Nephron progenitor cell (in vitro differentiated cells): ENCODE data around the gene ANKRD34A.

Experiments used
- DNase-seq: peaks from one replicate; pipeline ENCODE4 v3.0.0; 2021
- H3K27ac Mint-ChIP-seq: 2 replicates; pipeline ENCODE4 v1.8.0; 2021; ENCODE audit warnings: mild to moderate bottlenecking, moderate library complexity, mixed read lengths
- H3K27me3 Mint-ChIP-seq: 2 replicates; pipeline ENCODE4 v1.8.0; 2021; ENCODE audit warnings: mild to moderate bottlenecking, low read depth, mixed read lengths; ENCODE audit not compliant: poor library complexity
- H3K36me3 Mint-ChIP-seq: 2 replicates; pipeline ENCODE4 v1.8.0; 2021; ENCODE audit warnings: low read depth, mixed read lengths
- H3K4me1 Mint-ChIP-seq: 2 replicates; pipeline ENCODE4 v1.8.0; 2021; ENCODE audit warnings: mixed read lengths
- H3K4me3 Mint-ChIP-seq: 2 replicates; pipeline ENCODE4 v1.8.0; 2021; ENCODE audit warnings: mild to moderate bottlenecking, moderate library complexity, mixed read lengths
- H3K9me3 Mint-ChIP-seq: 2 replicates; pipeline ENCODE4 v1.8.0; 2021; ENCODE audit warnings: mild to moderate bottlenecking, moderate library complexity, mixed read lengths
- CTCF ChIP-seq: fragments of 200-600 bp; sonication (generic); IDR thresholded peaks from 2 replicates; pipeline ENCODE4 v1.5.0; 2021; ENCODE audit warnings: antibody characterized with exemption

Gene ANKRD34A

GRCh38 chr1:145977486-145978470 is 13.4 kb upstream of the ANKRD34A start:
- H3K27ac Mint-ChIP-seq: no peak overlapping the region
- no peaks in the 10 kb centered on the region for H3K36me3 Mint-ChIP-seq
- TF ChIP-seq CTCF: peak; percentile 80
- peak; percentile 65 for DNase-seq
- peaks cover 10% of the 10 kb centered on the region for H3K4me1 Mint-ChIP-seq
- H3K9me3 Mint-ChIP-seq: no peaks in the 10 kb centered on the region
- H3K27me3 Mint-ChIP-seq: no peaks in the 10 kb centered on the region
- H3K4me3 Mint-ChIP-seq: peak overlapping the region; percentile 70

DNA sequence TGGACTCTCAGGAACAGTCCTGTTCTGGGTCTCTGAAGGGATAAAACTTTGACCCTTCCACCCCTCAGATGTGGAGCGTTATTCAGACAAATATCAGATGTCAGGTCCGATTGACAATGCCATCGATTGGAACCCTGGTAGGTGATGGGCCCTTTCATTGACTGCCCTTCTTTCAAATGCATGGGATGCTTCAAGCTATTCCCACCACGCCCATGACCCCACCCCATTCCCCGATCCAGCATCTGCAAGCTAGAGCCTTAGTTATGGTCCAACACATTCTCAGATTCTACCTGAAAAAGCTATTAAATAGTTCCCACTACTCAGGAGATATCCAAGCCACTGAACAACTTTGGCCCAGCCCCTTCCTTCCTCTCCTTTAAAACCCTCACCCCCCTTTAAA is 12.6 kb upstream of the ANKRD34A start:
- H3K9me3 Mint-ChIP-seq: no peaks in the 10 kb centered on the region
- H3K36me3 Mint-ChIP-seq: no peaks in the 10 kb centered on the region
- H3K4me3 Mint-ChIP-seq: no peak overlapping the region
- H3K4me1 Mint-ChIP-seq: peaks cover 3% of the 10 kb centered on the region
- DNase-seq: no peak
- H3K27ac Mint-ChIP-seq: no peak overlapping the region
- no peak for TF ChIP-seq CTCF
- no peaks in the 10 kb centered on the region for H3K27me3 Mint-ChIP-seq

DNA sequence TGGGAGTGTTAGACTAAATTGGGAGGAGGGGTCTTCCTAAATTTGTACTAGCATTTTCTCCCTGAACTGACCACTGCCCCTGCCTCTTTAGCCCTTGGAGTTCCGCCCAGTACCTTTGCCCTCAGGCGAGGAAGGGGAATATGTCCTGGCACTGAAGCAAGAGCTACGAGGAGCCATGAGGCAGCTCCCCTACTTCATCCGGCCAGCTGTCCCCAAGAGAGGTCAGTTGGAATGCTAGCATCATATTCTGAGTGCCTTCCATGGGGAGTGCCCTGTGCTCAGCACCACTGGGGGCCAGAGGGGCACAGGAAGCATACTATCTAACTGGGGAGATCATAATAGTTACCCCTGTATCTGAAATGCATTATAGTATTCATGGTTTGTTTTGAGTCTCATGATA is 10.8 kb upstream of the ANKRD34A start:
- Mint-ChIP-seq H3K4me1 (no peaks in the 10 kb centered on the region), H3K27me3 (no peaks in the 10 kb centered on the region), H3K4me3 (no peak overlapping the region), H3K9me3 (no peaks in the 10 kb centered on the region), H3K27ac (no peak overlapping the region), H3K36me3 (no peaks in the 10 kb centered on the region)
- no peak for DNase-seq
- TF ChIP-seq CTCF: no peak

GRCh38 chr1:145974721-145975120 is 10.3 kb upstream of the ANKRD34A start:
- no peak for DNase-seq
- Mint-ChIP-seq H3K4me1 (no peaks in the 10 kb centered on the region), H3K9me3 (no peaks in the 10 kb centered on the region), H3K36me3 (peaks cover 3% of the 10 kb centered on the region), H3K27ac (no peak overlapping the region), H3K4me3 (no peak overlapping the region), H3K27me3 (no peaks in the 10 kb centered on the region)
- no peak for TF ChIP-seq CTCF

DNA sequence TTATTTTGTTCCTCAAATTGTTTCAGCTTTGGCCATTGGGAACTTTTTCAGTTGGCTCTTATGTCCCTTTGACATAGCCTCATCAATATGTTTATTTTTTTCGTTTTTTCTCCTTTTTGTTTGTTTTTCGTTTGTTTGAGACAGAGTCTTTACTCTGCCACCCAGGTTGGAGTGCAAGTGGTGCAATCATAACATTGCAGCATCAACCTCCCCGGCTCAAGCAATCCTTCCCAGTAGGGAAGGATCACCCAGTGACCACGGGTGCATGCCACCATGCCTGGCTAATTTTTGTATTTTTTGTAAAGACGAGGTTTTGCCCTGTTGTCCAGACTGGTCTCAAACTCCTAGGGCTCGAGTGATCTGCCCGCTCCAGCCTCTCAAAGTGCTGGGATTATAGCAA is 8.2 kb upstream of the ANKRD34A start:
- peaks cover 15% of the 10 kb centered on the region for H3K36me3 Mint-ChIP-seq
- H3K9me3 Mint-ChIP-seq: peaks cover 8% of the 10 kb centered on the region
- no peak overlapping the region for H3K4me3 Mint-ChIP-seq
- no peak overlapping the region for H3K27ac Mint-ChIP-seq
- H3K27me3 Mint-ChIP-seq: peaks cover 4% of the 10 kb centered on the region
- no peak for DNase-seq
- no peak for TF ChIP-seq CTCF
- no peaks in the 10 kb centered on the region for H3K4me1 Mint-ChIP-seq

DNA sequence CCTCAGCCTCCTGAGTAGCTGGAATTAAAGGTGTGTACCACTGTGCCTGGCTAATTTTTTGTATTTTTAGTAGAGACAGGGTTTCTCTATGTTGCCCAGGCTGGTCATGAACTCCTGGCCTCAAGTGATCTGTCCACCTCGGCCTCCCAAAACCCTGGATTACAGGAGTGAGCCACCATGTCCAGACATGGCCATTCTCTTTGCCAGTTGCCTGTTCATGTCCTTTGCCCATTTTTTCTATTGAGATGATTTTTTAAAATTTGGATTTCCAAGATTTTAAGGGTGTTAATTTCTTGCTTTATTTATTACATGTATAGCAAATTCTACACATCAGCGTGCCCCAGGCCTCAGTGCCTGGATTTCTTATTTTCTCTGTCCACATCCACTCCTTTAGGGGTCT is 2.9 kb upstream of the ANKRD34A start:
- Mint-ChIP-seq H3K27ac (no peak overlapping the region), H3K27me3 (peaks cover 28% of the 10 kb centered on the region), H3K4me1 (peaks cover 30% of the 10 kb centered on the region), H3K9me3 (peaks cover 18% of the 10 kb centered on the region), H3K4me3 (no peak overlapping the region), H3K36me3 (peaks cover 20% of the 10 kb centered on the region)
- DNase-seq: no peak
- no peak for TF ChIP-seq CTCF
